Amygdala (tissue), 56 donors: ENCODE results near the gene CXCL3.
A peak's percentile ranks its signal among the peaks of the same experiment; 100 is the strongest.

ENCODE experiments used
- DNase-seq, 56 donors: peaks; one replicate each; lab custom pipeline; 2025; lab: John Stamatoyannopoulos, UW

CXCL3 gene

GRCh38 chr4:74056114-74056857 lies 17.8 kb upstream of the CXCL3 start:
- no peak for DNase-seq

DNA sequence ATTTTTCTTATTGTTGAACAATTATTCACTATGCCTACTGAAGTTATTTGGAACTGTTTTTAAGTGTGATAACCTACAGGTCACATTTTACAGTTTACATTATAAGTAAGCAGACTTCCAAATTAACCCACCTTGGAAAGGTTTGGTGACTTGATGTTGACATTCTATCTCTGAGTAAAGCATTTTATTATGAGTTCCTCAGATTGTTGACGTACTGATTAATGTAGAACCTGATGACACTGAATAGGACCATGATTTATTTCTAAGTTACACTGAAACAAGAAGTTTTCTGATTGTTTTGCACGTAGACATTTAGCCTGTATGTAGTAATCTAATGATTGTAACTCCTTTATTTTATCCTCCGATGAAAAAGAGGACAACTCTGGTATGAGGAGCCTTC lies 17.0 kb upstream of the CXCL3 start:
- DNase-seq: no peak

DNA sequence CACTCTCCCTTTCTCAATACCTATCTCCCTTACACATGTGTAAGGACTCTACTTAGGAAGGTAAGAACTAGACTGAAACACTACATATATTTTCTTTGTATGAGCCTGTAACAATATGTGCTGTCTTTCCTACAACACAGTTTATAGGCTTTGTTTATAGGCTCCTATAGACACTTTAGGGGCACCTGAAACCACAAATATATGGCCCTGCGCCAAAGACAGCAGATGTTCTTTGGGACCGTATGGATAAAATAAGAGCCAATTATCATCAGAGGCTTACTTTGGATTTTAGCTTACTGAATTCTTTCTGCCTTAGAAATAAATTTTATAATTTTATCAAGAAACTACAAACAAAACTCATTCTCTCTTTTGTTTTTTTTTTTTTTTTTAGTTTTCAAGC lies 16.6 kb upstream of the CXCL3 start:
- no peak for DNase-seq

DNA sequence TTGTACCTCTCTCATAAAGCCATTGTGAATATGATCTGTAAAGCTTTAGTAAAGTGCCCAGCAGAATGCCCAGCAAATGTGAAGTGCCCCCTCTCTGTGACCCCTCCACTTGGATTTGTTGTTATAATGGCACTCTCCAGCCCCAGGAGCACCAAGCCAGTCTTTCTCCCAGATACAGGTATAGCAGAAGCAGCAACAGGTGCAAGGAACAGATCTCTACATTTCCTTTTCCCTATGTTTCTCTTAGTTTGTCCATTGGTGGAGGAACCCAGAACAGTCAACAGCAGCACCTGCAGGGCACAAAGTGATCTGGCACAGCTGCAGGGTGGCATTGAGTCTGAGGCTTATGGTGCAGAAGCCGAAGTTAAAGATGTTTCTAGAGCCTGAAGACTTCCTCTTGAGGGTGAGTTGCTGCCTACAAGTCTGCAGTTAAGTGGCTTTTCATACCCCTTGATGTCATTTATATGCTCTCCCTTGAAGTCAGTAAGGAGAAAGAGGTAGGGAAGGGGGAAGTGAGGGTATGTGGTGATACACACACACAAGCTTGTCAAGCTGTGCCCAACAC lies 16.1 kb upstream of the CXCL3 start:
- no peak for DNase-seq

DNA sequence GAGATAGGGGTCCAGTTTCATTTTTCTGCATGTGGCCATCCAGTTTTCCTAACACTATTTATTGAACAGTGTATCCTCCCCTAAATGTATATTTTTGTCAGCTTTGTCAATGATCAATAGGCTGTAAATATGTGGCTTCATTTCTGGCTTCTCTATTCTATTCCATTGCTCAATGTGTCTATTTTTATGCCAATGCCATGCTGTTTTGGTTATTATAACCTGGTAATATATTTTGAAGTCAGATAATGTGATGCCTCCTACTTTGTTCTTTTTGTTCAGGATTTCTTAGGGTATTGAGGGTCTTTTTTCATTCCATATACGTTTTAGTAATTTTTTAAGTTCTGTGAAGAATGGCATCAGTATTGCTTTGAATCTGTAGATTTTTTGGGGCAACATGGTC lies 8.7 kb upstream of the CXCL3 start:
- DNase-seq: no peak

DNA sequence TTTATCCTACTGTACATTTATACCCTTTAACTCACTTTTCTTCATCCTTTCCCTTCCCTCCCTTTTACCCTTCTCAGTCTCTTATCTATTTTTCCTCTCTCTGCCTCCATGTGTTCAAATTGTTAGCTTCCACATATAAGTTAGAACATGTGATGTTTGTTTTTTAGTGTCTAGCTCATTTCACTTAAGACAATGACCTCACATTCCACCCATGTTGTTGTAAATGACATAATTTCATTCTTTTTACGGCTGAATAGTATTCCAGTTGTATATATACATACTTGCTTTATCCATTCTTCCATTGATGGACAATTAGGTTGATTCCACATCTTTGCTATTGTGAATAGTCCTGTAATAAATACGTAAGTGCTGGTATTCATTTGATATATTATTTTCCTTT lies 7.3 kb upstream of the CXCL3 start:
- no peak for DNase-seq

DNA sequence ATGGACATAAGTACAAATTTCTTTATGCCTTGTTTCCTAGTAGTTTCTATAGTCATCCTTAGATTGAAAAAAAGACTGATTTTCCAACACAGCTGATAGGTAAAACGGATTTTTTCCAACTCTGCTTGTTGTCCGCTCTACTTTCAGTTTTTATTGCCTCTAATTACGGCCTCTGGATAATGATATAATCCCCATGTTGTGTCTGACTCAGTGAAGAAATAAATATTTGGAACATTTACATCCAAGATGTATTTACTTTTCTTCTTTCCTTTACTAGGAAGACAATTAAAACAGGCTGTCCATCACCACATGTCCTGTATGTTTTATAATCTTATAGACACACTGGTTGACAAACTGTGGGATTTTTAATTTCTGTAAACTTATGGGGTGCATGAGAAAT lies 6.8 kb upstream of the CXCL3 start:
- no peak for DNase-seq

GRCh38 chr4:74044677-74045076 lies 6.2 kb upstream of the CXCL3 start:
- DNase-seq: no peak

GRCh38 chr4:74042681-74043080 lies 4.2 kb upstream of the CXCL3 start:
- no peak for DNase-seq

DNA sequence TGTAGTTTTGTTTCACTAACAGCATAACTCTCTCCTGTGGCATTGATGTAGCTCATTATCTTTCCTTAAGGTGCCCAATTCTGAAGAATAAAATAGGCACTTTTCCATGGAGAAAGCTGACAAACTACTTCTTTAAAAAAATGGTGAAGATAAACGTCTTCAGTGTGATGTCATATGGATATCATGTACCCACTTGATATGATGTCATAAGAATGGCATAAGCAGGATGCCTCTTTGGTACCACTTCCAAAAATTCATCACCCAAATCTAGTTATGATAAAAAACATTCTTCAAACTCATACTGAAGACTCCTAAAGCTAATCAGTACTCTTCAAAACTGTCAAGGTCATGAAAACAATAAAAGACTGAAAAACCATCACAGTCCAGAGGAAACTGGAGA lies 2.9 kb upstream of the CXCL3 start:
- no peak for DNase-seq

GRCh38 chr4:74039315-74039763 lies 850 bp upstream of the CXCL3 start:
- DNase-seq: no peak

DNA sequence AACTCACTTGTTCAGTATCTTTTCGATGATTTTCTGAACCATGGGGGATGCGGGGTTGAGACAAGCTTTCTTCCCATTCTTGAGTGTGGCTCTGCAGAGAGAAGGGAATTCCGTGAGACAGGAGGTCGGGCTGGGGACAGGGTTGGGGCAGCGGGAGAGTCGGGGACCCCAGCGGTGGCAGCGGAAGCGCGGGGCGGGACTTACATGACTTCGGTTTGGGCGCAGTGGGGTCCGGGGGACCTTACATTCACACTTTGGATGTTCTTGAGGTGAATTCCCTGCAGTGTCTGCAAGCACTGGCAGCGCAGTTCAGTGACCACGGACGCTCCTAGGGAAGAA lies 434 bp downstream of the CXCL3 start:
- peak in 2 of 56 donors; percentile 9 for DNase-seq

DNA sequence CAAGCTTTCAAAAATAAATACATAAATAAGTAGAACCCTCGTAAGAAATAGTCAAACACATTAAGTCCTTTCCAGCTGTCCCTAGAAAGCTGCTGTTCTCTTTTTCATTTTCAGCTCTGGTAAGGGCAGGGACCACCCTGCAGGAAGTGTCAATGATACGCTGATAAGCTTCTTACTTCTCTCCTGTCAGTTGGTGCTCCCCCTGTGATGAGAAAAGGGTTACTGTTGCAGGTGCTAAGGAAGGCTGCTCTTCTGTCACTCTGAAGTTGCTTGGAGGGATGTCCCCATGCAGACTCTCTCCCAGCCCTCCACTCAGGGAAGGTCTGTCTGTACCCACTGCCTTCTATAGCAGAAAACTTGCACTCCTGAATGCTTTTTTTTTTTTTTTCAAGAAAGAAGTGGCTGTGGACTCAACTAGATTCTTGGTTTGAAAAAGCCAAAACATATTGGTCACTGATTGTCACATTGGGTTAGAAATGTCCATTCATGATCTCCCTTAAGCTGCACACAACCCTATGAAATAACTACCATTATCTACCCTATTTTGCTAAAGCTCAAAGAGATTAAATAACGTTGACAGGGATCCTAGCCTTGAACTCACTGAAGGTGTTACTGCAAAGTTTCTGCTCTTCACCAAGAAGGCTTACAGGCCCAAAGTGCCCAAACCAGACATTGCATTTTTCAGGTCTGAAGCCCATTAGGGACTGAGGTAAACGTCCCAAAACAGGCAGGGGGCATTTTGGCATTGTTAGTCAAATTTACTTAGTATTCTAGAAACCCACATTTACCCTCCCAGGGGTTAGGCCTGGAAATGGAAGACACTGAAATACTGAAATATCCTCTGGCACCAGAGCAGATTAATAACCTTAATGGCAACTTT lies 1.2 kb downstream of the CXCL3 start:
- no peak for DNase-seq

GRCh38 chr4:74033739-74034138 lies 4.8 kb downstream of the CXCL3 start:
- DNase-seq: no peak

DNA sequence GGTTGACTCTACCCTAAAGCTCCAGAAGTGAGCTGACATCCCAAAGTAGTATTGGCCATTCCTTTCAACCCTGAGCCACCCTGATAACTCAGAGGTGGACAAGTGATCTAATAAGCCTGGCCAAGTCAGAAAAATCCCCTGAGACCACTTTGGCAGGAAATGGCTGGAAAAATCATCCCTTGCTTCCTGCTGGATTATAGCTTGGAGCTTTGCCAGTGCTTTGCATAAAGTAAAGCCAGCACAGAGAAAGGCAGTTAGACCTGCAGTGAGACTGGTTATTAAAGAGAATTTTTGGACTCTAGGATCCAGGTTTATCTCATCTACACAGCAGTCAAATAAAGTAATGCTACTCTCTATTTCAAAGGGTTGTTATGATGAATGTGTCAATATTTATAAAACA lies 6.4 kb downstream of the CXCL3 start:
- no peak for DNase-seq

DNA sequence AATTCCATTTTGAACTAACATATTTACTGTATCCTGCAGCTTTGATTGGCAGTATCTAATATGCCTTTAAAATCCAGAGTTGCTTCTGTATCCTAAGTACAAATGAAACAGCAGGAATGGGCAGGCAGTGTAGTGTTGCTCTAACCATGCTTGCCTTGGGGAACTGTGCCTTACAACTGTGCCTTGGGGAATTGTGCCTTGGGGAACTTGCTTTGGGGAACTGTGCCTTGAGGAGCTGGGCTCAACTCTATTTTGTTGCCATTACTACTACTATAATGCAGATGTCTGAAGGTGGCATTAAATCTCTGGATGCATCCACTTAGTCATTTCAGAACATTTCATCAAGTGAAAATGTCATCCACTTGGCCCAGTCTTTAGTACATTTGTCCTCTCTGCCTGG lies 6.9 kb downstream of the CXCL3 start:
- no peak for DNase-seq

DNA sequence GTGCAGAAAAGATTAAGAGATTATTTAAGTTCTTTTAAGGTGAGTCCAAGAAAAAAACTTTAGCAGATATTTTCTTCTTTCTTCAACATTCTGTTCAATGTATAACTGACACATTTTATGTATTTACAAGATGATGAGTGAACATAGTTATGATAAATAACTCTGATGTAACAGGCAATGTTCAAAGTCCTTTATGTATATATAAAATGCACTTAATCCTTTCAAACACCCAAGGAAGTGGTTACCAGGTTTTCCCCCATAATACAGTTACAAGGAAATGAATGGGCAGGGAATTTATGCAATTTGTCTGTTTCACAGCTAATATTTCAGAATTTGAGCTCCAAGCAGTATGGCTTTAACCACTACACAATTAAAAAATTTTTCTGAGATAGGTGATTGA lies 8.2 kb downstream of the CXCL3 start:
- DNase-seq: no peak

- DNase-seq: no peak
Observed at GRCh38 chr4:74028504-74028903, 10.0 kb downstream of the CXCL3 start.

- no peak for DNase-seq
Observed at GRCh38 chr4:74023709-74024108, 14.8 kb downstream of the CXCL3 start.

DNA sequence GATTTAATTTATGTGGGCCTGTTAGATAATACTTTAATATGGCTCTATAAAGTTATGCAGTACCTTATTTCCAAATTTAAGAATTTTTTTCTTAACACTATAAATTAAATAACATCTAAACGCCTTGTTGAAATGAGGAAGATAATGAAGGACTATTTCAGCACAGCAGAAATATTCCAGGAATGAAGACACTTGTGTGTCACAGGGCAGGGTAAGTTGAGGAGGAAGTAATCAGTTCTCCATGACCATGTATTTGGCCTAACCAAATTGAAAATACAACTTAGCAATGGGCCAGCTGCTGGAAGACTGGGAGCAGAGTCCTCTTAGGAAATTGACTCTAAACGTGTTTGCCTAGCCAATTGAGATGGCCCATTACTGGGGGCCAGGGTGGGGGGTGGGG lies 16.9 kb downstream of the CXCL3 start:
- DNase-seq: no peak

DNA sequence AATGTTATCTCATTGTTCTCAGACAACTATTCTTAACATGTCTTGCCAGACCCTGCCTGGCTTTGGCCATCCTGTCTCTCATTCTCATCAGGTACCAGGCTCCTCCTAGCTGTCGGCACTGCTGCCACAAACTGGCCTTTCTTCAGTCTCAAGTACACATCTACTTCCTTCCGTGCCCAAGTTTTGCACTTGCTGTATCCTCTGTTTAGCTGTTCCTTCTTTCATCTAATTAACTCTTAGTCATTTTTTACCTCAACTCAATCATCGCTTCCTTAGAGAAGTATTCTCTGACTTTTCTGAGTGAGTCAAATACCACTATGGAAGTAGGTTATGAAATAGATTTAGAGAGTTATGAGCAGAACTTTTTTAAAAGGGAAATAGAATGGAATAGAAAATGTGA lies 19.7 kb downstream of the CXCL3 start:
- DNase-seq: no peak

DNA sequence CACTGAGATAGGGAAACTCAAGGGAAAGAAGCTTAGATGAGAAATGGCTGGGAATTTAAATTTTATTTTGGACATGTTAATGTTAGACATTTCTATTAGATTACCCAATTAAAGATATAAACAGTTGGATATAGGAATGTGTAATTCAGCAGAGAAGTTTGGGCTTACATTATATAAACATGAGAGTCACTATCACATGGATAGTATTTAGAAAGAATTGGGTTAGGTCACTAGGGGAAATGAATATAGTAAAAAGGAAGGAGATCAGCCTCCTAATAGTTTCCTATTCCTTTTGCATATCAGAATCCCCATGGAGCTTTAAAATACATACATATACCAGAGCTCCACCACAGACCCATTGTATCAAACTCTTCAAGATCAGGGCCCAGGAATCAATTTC lies 20.4 kb downstream of the CXCL3 start:
- no peak for DNase-seq
